Caki2 (cell line): Measurements from ENCODE around the gene TMPRSS13. TPM values are rescaled to one million over a fixed set of nuclear protein-coding genes. Genes with fewer than 3 reads are reported as not detected.
A peak's percentile ranks its signal among the peaks of the same experiment; 100 is the strongest.

ENCODE experiments used
- DNase-seq: peaks from one replicate; pipeline ENCODE4 v3.0.0-alpha.2; 2015; ENCODE audit warnings: low read depth
- in situ Hi-C: cut with HindIII; loops from 2 replicates; pipeline ENCODE4 v1.10.0; 2016; ENCODE audit warnings: low sequenced_read_pairs, low pct_unique_long_range_greater_than_20kb, mixed read lengths
- total RNA-seq: library from RNA; depleted of rRNA; stranded (reverse); fragments of >200 nt; shearing (Covaris generic); gene quantifications from 2 replicates; pipeline ENCODE4 v1.2.3, GENCODE V29; 2014; ENCODE audit warnings: low replicate concordance

The TMPRSS13 gene
- total RNA-seq, 1 experiment from 2014 or later, result not detected

DNA sequence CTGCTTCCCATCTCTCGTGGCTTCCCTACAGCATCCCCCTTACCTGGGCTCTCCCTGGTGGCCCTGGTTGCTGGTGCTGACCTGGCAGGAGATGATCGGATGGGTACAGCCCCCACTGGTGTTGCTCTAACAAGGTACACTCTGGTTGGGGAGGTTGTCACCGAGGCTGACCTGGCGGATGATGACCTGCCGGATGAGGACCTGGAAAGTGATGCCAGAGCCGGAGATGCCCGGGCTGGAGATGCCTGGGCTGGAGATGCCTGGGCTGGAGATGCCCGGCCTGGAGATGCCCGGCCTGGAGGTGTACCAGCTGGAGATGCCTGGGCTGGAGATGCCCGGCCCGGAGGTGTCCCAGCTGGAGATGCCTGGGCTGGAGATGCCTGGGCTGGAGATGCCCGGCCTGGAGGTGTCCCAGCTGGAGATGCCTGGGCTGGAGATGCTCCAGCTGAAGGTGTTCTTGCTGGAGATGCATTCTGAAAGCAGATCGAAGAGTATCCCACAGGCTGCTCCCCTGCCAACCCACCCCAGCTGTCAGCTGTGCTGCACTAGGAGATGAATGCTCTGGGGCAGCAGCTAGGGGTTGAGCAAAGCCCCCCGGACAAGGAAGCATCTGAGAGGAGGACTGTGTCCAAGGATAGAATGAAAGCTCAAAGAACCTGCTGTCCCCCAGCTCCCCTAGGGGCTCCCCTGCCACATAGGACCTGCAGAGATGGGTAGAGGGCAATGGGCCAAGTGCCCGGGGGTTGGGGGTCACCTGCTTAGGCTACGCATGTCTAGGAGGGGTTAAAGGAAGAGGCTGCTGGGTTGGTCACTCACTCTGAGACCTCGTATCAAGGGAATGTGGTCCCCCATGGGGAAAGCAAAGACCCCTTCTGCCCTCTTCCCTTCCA is 10.6 kb downstream of the TMPRSS13 start:
- no peak for DNase-seq
- in situ Hi-C loops, result no loop called here

DNA sequence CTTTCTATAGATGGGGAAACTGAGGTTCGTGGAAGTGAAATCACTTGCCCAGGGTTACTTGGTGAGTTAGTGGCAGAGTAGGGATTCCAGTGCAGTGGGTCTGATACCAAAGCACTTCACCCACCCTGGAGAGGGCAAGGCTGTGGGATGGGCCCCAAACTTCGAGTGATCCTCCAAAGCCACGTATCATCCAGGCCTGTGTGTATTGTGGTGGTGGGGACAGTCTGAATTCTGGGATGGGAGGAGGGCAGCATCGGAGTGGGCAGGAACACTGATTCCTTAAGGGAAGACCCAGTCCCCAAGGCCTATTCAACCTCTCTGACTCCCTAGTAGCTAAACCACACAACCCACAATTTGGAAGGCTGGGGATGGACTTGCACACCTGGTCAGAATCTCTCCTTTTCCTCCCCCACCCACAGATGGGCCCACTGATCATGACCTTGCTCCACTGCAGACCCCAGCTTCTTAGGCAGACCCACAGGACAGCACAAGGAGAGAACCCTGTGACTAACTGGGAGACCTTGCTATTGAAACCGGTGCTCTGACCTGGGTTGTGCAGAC is 11.5 kb downstream of the TMPRSS13 start:
- in situ Hi-C loops, result no loop called here
- no peak for DNase-seq

GRCh38 chr11:117916956-117917355 is 12.2 kb downstream of the TMPRSS13 start:
- in situ Hi-C loops, result no loop called here
- DNase-seq, result no peak

DNA sequence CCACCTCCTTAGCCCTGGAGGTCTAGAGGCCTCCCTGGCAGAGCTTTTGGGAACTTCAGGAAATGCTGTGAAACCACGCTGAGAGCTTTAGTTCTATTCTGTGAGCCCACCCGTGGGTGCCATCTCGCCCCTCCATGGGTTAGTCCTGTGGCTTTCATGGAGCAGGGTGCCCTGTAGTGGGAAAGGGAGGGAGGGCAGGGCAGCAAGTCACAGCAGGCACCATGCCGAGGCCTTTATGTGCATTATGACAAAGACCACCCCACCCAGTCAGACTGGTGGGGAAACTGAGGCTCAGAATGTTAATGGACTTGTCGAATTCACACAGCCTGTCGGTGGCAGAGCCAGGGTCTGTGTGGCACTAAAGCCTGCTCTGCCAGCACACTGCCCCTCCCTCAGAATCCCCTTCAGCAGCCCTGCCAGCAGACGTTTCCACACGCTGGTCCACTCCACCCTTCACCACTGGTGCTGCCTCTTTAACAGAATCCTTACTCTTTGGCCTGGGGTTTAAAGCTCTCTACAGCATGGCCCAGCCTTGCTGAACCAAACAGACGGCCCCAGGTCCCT is 13.4 kb downstream of the TMPRSS13 start:
- in situ Hi-C loops, result no loop called here
- DNase-seq, result no peak

DNA sequence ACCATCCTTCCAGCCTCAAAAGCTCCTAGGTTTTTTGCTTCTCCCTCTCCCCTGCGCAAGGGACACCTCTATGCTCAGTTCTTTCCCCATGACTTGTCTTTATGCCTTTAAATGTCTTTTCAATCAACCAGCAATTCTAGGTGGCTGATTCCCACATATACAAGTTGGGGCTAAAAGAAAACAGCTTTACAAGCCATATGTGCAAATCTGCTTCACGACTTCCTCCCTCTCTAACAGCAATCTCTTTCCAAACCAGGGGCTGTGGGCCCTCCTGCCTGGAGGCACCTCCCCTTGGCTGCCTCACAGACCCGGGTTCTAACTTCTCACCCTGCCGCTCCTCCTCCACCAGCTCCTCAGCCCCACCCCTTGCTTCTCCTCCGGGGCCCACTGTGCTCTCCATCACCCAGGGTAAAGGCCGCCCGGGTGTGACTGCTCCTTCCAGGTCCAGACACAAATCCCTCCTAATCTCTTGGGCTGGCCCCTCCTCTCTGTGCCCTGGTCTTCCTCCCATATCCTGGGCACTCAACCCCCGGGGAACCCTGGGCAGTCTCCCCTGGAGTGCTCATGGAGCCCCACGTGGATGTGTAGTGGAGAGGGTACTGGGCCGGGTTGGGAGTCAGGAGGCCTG is 14.1 kb downstream of the TMPRSS13 start:
- no peak for DNase-seq
- in situ Hi-C loops, result no loop called here

GRCh38 chr11:117914398-117914761 is 14.8 kb downstream of the TMPRSS13 start:
- DNase-seq, result no peak
- in situ Hi-C loops, result no loop called here

DNA sequence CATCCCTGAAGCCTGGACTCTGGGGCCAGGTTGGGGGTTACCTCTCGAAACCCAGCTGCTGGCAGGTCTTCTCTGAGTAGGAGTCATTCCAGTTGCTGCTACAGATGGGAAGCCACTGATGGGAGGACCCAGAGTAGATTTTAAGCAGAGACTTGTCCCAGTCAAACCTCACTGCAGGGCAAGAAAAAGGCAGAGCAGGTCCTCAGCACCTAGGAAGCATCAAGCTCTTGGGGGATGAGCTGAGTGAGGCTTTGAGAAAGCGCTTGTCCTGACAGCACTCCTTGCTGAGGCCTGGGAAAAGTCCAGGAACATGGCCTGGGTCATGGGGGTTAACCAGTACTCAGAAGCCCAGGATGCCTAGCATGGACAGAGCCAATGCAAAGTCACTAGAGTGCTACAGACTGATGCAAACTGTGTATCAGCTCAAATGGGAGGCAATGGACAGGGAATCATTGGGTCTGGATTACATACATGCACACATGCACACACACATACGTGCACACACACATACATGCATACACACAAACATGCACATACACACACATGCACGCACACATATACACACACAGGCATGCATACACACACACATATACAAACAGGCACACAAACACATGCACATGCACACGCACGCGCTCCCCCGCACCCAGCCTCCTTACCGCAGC is 15.3 kb downstream of the TMPRSS13 start:
- in situ Hi-C loops, result no loop called here
- DNase-seq, result no peak

DNA sequence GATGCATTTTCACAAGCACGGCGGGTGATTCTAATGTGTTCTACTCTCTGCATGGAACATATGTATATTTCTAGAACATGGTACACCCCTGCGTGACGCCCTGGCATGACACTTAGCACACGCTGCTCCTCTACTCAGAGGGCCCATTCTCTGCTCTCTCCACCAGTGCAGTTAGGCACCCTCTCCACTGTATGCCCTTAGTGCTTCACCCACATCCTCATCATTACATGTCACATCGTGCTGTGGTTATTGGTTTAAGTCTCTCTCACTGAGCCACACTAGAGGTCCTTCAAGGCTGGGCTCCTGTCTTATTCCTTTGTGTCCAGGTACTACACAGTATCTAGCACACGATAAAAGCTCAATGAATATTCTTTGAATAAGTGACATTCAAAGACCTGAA is 16.7 kb downstream of the TMPRSS13 start:
- in situ Hi-C loops, result no loop called here
- no peak for DNase-seq

DNA sequence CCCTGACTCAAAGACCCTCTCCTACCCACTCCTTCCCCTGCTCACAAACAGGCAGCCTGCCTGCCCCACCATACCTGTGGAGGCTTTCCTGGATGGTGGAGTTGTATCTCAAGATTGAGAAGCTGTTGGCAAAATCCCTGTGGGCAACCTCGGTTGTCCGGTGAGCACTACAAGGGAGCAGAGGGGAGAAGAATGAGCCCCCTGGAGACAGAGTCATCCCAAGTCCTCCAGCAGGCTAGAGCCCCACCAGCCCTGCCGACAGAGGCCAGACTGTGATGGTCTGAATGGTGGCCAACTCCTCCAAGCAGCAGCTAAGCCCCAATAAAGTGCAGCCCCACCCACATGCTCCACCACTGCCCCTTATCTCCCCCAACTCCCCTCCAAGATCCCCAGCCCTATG is 17.5 kb downstream of the TMPRSS13 start:
- DNase-seq, result no peak
- in situ Hi-C loops, result no loop called here

DNA sequence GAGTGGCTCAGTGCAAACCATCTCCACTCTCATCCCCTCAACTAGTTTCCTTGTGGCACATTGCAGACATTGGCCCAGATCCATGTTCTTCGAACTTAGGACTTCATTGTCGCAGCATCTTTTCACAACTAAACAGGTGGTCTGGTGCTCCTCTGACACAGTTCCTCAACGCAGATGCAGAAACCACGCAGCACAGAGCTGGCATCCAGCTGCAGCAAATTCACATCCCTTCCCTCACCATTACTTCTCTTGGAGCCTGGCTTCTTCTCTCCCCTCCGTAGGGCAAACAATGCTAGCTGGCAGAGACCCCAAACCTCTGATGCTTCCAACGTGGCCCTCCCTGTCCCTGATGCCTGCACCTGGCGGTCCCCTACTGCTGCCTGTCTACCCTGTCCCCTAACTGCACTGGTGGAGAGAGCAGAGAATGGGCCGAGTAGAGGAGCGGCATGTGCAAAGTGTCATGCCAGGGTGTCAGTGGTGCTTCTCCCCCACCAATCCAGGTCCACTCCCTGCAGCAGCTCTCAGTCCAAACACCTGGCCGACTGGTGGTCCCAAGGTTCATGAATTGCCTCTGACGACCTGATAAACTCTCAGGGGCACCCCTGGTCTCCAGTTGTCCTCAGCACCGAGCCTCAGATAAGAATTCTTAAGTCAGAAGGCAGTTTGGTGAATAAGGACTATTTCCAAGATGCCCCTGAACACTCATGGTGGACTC is 18.1 kb downstream of the TMPRSS13 start:
- in situ Hi-C loops, result no loop called here
- DNase-seq, result no peak

GRCh38 chr11:117910525-117910924 is 18.7 kb downstream of the TMPRSS13 start:
- DNase-seq, result no peak
- in situ Hi-C loops, result no loop called here

GRCh38 chr11:117909611-117910382 is 19.4 kb downstream of the TMPRSS13 start:
- in situ Hi-C loops, result no loop called here
- DNase-seq, result no peak

DNA sequence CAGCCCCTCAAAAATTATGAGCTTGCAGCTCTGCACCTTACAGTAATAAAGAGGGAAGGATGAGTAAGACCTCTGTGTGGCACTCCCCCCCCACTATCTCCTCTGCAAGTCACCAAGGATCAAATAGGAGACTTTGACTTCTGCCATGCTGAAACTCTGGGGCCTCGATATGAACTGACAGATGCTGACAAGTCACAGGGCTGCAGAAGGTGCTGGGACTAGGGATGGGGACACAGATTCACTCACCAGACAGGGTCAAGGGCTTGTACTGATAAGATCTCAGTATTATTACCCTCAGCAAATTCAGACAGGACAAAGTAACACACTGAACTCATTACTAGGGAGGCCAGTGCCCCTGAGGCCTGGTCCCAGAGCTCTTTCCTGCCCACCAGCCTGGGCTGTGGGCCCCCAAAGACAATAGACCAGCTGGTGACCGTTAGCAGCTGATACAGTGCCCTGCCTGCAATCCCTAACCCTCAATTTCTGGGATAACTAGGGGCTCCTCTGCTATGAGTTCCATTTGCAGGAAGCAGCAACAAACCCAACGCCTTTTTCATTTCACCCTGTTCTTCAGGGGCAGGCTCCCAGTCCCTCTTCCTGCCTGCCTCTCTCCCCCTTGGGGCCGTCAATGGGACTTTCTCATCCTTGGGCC is 20.1 kb downstream of the TMPRSS13 start:
- no peak for DNase-seq
- in situ Hi-C loops, result no loop called here

GRCh38 chr11:117908109-117908895 is 20.9 kb downstream of the TMPRSS13 start:
- in situ Hi-C loops, result no loop called here
- no peak for DNase-seq

GRCh38 chr11:117907276-117908108 is 21.7 kb downstream of the TMPRSS13 start:
- DNase-seq, result peak; percentile 94
- in situ Hi-C loops, result no loop called here

GRCh38 chr11:117906710-117907109 is 22.5 kb downstream of the TMPRSS13 start:
- DNase-seq, result no peak
- in situ Hi-C loops, result no loop called here
